Coronary artery (tissue), 2 donors: Measurements from ENCODE around the gene ENTPD1.
"Not testable (repeated sequence)": the region's sequence is repeated elsewhere in the genome, so short reads cannot be mapped to it uniquely, and the experiment has no call there.

Experiments used
- DNase-seq: peaks from one replicate; pipeline ENCODE4 v3.0.0-alpha.2; 2017; ENCODE audit warnings: low spot score
- H3K27ac ChIP-seq, 2 donors: fragments of 200-600 bp; sonication (generic); one replicate each; pipeline ENCODE4 v1.5.1; 2016 to 2019
- H3K4me3 ChIP-seq: fragments of 200-600 bp; sonication (generic); 2 replicates; pipeline ENCODE4 v1.5.1; 2016; ENCODE audit warnings: mild to moderate bottlenecking, moderate library complexity
- TF ChIP-seq, protein P1 (sequence below): fragments of 200-600 bp; sonication (generic); IDR thresholded peaks from one replicate; pipeline ENCODE4 v1.5.1; 2019; ENCODE audit warnings: antibody characterized with exemption

ENTPD1 gene

GRCh38 chr10:95889830-95890229, 133.9 kb downstream of the ENTPD1 start:
- TF ChIP-seq, protein P1, sequence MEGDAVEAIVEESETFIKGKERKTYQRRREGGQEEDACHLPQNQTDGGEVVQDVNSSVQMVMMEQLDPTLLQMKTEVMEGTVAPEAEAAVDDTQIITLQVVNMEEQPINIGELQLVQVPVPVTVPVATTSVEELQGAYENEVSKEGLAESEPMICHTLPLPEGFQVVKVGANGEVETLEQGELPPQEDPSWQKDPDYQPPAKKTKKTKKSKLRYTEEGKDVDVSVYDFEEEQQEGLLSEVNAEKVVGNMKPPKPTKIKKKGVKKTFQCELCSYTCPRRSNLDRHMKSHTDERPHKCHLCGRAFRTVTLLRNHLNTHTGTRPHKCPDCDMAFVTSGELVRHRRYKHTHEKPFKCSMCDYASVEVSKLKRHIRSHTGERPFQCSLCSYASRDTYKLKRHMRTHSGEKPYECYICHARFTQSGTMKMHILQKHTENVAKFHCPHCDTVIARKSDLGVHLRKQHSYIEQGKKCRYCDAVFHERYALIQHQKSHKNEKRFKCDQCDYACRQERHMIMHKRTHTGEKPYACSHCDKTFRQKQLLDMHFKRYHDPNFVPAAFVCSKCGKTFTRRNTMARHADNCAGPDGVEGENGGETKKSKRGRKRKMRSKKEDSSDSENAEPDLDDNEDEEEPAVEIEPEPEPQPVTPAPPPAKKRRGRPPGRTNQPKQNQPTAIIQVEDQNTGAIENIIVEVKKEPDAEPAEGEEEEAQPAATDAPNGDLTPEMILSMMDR: no peak
- no peak for DNase-seq
- Histone ChIP-seq H3K27ac (no peak overlapping the region), H3K4me3 (no peak overlapping the region)

GRCh38 chr10:95896071-95896850, 140.3 kb downstream of the ENTPD1 start:
- Histone ChIP-seq H3K27ac (no peak overlapping the region), H3K4me3 (no peak overlapping the region)
- DNase-seq: no peak
- TF ChIP-seq, protein P1: no peak

DNA sequence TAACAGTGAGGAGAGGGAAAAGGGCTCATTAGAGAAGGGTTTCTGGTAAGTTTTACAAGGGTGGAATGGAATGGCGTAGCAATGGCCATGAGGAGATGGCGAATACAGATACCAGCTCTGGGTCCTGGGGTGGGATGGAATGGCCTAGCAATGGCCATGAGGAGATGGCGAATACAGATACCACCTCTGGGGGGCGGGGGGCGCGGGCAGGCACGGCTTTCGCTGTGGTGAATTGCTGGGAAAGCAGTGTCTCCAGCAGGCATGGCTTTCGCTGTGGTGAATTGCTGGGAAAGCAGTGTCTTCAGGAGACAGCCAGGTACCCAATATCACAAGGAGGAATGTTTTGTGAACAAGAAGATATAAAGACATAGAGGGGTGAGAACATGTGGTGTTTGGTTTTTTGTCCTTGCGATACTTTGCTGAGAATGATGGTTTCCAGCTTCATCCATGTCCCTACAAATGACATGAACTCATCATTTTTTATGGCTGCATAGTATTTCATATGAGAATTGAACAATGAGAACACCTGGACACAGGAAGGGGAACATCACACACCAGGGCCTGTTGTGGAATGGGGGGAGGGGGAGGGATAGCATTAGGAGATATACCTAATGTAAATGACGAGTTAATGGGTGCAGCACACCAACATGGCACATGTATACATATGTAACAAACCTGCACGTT, 150.1 kb downstream of the ENTPD1 start:
- DNase-seq, H3K4me3 ChIP-seq, H3K27ac ChIP-seq: not testable (repeated sequence)

- Histone ChIP-seq H3K27ac (peak overlapping the region; percentile 74 to 90), H3K4me3 (peak overlapping the region; percentile 87)
- TF ChIP-seq, protein P1: no peak
- DNase-seq: peak; percentile 75
Observed at GRCh38 chr10:95906677-95907455, 150.9 kb downstream of the ENTPD1 start.

DNA sequence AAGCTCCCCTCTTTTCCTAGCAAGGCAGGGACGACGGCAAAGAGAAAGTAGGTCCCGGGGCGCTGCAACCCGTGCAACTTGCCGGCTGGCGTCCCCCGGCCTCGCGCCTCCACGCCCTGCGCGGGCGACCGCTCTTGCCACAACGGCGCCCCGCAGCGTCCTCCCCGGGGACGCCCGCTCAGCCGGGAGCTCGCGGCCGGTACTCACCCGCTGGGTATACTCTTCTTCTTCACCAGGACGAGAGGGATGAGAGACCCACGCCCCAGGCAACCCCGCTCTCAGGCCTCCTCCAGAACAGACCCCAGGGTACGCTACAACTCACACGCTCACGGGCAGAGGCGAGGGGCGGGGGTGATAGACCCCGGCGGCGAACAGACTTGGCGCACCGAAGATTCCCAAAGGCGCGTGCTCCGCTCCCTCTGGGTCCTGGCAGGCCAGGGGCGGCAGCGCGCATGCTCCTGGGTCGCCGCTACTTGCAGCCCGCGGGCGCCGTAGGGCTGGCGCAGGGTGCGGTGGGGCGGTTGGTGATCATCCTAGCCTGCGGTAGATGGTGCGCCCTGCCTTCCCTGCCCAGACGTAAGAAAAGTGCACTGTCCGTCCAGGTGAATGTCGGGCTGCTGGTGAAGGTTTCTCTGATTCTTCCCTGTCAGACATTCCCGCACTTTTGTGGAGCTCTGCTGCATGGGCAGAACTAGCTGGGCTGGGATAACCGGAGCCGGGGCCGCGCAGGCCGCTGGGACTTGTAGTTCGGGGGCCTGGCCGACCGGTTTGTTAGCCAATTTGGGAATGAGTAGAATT, 151.7 kb downstream of the ENTPD1 start, which contains the start of gene CC2D2B:
TSS of gene CC2D2B (plus strand) at position 520 of the 798 bp plus-strand sequence. CDS start 3,349 bp downstream, outside the sequence.
- TF ChIP-seq, protein P1: no peak
- H3K4me3 ChIP-seq: peak within 1 kb of the TSS; percentile 87
- peak within 1 kb of the TSS; percentile 74 to 90 for H3K27ac ChIP-seq
- peak; percentile 90 for DNase-seq

DNA sequence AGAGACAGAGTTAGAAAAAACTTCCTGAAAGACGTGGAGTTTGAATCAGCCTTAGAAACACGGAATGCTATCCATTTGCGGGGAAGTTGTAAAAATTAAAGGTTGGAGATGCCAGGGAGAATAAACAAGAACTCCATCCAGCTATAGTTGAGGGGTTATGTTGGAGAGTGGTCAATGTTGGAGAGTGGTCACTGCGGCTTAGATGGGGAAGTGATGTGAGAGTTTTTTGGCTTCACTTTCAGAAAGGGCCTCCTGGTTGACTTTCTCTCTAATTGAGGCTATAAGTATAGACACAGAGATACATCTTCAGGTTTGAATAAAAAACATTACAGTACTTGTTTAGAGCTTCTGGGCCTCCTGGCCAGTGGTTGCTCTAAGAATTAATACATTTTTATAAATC, 152.5 kb downstream of the ENTPD1 start:
- no peak for DNase-seq
- Histone ChIP-seq H3K4me3 (peak overlapping the region; percentile 87), H3K27ac (peak overlapping the region in 1 of 2 donors; percentile 90)
- TF ChIP-seq, protein P1: no peak
